HUDEP-2 (cell line): Measurements from ENCODE around the gene TYW1B.
"Not testable (repeated sequence)": the region's sequence is repeated elsewhere in the genome, so short reads cannot be mapped to it uniquely, and the experiment has no call there.

ENCODE experiments used
- DNase-seq, 76 experiments: peaks; one replicate each; lab custom pipeline; 2025; ENCODE audit not compliant: unreplicated experiment in 76 of 76; lab: John Stamatoyannopoulos, UW

Gene TYW1B

DNA sequence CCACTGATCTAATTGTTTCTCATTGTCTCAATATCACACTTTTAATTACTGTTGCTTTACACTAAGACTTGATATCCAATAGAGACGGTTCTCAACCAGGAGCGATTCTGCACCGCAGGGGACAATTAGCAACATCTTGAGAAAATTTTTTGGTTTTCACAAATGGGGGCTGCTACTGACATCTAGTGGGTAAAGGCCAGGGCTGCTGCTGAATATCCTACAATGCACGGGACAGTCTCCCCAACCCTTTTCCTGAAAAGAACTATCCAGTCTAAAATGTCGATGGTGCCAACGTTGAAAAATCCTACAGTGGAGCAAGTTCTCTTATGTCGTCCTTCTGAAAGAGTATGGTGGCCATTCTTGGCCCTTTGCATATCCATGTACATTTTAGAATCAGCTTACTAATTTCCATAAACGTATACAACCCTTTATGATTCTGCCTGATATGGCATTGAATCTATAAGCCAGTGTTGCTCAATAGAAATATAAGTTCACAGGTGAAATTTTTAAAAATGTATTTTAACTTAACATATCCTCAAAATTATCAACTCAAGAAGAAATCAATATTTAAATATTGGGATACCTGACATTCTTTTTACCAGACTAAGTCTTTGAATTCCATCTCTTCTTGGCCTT is 192.6 kb downstream of the TYW1B start:
- not testable (repeated sequence) for DNase-seq

DNA sequence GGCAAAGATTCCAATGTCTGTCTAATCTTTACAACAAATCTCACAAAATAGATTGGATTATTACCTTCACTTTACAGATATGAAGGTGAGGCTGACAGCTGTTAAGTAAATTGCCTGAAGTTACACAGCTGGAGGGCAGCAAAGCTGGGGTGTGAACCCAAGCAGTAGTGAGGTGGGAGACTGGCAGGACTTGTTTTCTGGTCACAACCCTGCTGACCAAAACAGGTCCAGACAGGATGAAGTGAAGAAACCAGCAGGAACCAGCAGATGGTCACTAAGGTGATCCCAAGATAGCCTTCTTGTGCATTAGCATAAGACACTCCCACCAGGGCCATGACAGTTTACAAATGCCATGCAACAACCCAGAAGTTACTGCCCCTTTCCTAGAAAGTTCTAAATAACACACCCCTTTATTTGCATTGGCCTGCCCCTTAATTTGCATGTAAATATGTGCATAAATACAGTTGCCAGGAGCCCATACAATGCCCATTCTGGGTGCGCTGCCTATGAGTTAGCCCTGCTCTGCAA is 195.2 kb downstream of the TYW1B start:
- DNase-seq, result not testable (repeated sequence)

GRCh38 chr7:72628375-72628774 is 199.6 kb downstream of the TYW1B start:
- not testable (repeated sequence) for DNase-seq

DNA sequence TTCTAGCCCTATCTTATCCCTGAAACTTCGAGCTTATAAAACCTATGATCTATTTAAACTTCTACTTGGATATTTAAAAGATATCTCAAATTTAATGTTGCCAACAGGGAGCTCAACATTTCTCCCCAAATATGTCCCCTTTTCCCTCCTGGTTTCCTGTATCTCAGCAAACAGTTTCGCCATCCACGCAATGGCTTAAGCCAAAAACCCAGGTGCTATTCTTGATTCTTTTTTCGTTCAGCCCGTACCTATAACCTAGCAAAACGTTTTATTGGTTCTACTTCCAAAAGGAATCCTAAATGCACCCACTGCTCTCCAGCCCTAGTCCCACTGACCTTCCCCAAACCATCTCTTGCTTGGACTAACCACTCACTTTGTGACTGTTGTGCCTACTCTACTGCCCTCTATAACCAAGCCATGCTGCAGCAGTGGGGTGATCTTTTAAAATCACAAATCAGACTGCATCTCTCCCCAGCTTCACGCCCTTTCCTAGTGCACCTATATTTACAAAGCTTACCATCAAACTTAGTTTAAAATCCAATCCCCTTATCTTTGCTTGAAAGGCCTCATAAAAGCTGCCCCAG is 201.5 kb downstream of the TYW1B start:
- not testable (repeated sequence) for DNase-seq

DNA sequence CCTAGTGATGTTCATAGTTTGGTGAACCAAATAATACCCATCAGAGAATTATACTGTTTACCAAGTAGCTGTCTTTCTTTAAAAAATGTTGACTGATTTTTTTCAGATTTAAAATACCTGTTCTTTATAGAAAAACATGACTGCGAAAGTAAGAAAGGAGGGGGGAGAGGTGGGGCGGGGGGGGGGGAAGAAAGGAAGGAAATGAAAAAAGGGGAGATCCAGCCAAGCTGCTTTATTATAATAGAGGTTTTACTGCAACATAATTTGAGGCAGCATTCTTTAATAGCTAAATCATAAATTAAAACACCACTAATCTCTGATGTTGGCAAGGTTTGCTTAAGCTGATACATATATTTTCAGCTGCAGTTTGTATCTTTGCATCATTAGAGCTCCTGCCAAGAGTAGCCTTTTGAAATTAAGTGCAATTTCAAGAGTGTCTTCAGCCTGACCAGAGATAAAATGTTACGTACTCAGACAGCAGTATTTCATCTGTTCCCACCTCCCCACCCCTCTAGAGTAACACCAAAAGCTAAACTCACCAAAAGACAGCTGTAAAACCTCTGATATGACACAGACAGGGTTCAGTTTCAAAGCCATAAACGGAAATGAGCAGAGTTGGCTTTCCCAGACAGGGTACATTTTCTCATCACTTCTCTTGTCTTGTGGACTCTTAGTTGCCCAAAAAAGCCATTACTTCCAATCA is 202.1 kb downstream of the TYW1B start:
- DNase-seq, result not testable (repeated sequence)

DNA sequence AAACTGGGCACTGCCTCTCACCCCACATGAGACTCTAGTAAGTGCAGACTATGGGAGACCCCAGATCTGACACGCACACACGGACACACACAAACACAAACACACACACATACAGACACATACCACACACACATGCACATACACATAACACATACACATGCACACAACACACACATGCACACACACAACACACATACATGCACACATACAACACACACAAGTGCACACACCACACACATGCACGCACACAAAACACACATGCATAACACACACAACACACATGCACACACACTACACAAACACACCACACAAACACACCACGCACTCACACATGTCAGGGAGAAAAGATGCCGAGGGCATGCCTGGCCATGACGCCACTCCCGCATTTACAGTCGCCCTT is 205.5 kb downstream of the TYW1B start:
- no peak for DNase-seq

DNA sequence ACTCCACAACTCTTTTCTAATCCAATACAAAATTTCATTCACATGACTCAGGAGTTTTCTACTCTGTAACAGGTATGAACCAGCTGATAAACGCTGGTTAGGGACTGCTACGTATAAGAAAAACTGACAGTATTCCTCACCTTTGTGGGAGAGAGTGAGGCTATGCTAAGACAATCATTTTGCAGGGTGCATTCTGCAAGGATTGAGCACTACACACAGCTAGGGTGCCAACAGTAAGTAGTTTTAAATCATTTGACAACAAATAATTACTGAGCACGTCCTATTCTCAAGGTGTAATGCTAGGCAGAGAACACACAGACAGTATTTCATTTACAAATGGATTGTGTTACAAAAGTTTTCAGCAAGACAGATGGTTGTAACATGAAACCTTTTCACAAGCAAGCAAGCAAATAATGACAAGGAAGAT is 206.2 kb downstream of the TYW1B start:
- DNase-seq, result not testable (repeated sequence)

DNA sequence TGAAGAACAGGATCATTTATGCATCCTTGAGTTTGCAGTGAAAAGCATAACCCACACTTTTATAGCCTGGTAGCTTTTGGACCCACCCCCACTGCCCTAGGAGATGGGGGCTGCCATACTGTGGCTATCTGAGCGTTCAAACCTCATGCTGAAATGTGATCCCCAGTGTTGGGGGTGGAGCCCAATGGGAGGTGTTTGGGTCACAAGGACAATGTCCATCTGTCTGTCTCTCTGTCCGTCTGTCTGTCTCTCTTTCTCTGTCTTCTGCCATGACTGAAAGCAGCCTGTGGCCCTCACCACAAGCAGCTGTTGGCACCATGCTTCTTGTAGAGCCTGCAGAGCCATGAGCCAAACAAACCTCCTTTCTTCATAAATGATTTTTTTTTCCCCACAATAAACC is 207.1 kb downstream of the TYW1B start:
- DNase-seq, result not testable (repeated sequence)

DNA sequence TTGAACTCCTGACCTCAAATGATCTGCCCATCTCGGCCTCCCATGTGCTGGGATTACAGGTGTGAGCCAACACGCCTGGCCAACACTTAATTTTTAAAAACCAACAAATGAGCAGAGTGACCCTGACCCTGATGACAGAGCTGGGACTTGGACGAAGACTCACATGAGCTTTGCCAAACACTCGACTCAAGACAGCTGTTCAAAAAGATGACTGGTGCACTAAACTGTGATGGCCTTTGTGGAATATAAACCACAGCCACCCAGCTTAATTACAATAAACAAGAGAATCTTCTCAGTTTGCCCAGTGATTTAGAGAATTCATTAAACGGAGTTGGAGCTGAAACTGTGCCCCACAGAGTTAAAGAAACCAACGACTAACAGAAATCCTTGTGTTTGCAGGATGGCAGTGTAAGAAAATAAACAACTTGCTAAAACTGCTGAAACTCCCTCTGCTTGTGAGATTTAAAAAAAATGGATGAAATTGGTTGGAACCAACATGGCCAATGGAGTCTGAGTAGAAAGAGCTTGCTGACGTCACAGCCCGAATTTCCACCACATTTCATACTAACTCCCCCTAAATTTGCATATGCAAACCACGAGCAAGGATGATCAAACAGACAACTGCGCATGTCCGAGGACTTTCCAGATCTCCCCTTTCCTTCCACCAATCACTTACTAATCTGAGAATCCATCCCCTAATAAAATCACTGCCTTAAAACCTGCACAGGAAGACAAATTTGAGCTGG is 209.4 kb downstream of the TYW1B start:
- DNase-seq, result not testable (repeated sequence)

GRCh38 chr7:72609761-72610160 is 218.2 kb downstream of the TYW1B start:
- not testable (repeated sequence) for DNase-seq

DNA sequence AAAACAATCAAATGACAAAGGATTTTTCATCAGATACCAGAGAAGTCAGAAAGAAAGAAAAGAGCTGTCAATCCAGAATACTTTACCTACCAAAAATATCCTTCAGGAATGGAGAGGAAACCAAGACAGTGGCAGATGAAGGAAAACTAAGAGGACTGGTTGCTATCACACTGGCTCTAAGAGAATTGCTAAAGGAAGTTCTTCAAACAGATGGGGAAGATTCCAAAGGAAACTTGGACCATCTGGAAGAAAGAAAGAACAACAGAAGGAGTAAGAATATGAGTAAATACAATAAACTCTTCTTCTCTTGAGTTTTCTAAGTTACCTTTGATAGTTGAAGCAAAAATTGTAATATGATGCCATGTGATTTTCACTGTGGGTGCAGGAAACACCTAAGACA is 220.0 kb downstream of the TYW1B start:
- not testable (repeated sequence) for DNase-seq

GRCh38 chr7:72605863-72606431 is 222.1 kb downstream of the TYW1B start:
- not testable (repeated sequence) for DNase-seq

DNA sequence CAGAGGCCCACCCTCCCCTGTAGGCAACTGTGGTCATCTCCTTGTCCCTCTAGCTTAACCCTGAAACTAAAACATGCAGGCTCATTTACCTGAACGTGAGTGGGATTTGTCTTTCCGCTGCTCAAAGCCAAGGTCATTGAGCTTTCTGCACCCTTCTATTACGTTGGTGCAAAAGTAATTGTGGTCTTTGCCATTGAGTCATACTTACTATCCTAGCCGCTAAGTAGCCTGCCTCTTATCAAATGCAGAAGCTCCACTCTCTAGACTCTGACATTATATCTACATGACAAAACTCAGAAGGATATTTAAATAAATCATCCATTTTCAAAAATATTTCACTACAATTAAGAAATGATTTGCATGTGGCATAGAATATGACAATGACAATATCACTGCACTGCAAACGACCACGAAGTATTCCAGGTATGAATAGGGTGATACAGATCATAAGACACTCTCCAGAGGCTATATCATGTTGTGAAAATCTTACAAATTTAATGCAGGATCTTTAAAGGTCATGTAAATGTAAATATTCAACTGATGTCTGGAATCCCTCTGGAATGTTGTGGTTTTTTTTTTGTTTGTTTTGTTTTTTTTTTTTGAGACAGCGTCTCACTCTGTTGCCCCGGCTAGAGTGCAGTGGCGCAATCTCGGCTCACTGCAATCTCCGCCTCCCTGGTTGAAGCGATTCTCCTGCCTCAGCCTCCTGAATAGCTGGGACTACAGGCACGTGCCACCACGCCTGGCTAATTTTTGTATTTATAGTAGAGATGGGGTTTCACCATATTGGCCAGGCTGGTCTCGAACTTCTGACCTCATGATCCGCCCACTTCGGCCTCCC is 223.0 kb downstream of the TYW1B start:
- DNase-seq, result not testable (repeated sequence)

- DNase-seq, result not testable (repeated sequence)
Observed at GRCh38 chr7:72603476-72603875, 224.5 kb downstream of the TYW1B start.

DNA sequence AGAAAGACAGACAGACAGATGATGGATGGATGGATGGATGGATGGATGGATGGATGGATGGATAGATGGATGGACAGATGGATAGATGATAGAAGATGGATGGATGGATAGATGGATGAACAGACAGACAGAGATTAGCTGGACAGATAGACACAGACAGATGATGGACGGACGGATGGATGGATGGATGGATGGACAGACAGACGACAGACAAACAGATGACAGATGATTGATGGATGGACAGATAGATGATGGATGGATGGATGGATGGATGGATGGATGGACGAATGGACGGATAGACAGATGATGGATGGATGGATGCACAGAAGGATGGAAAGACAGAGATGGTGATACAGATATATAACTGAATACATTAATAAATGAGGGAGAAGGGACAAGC is 224.9 kb downstream of the TYW1B start:
- no peak for DNase-seq

GRCh38 chr7:72601683-72602082 is 226.3 kb downstream of the TYW1B start:
- DNase-seq, result not testable (repeated sequence)

DNA sequence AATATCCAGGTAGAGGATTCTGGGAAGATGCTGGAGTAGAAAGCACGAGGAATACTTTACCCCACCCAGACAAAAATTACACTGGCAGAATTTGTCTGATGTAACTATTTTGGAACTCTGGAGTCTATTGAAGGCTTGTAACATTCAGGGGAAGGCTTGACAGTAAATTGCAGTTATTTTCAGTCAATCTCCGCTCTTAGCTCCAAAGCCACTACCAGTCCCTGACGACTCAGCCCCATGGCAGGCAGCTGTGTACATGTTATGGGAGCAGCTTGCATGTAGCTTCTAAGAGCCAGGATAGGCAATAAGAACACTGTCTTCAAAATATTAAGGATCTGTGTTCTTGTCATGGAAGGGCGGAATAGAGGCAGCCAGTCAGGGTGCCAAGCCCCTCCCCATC is 238.0 kb downstream of the TYW1B start:
- DNase-seq, result not testable (repeated sequence)

- peak in 23 of 76 experiments; percentile 1 to 23 (median 4) for DNase-seq
Observed at GRCh38 chr7:72587267-72587666, 240.7 kb downstream of the TYW1B start.

GRCh38 chr7:72584576-72584975 is 243.4 kb downstream of the TYW1B start:
- not testable (repeated sequence) for DNase-seq
